Body of pancreas (tissue), 4 donors: ENCODE results near the gene GOLT1B.

Experiments used
- POLR2A ChIP-seq, 3 donors: fragments of 450-650 bp; IDR thresholded peaks; one replicate each; pipeline ENCODE4 v1.6.1; 2016; ENCODE audit warnings: antibody characterized with exemption in 3 of 3, mild to moderate bottlenecking in 2 of 3
- TF ChIP-seq, protein P1 (sequence below), 7 experiments: fragments of 450-650 bp in 4 of 7; fragments of 200-600 bp in 3 of 7; sonication (generic) in 3 of 7; IDR thresholded peaks; one replicate each; pipeline ENCODE4 v1.5.1; 2016 to 2019; ENCODE audit warnings: antibody characterized with exemption in 7 of 7

- TF ChIP-seq, protein P1, sequence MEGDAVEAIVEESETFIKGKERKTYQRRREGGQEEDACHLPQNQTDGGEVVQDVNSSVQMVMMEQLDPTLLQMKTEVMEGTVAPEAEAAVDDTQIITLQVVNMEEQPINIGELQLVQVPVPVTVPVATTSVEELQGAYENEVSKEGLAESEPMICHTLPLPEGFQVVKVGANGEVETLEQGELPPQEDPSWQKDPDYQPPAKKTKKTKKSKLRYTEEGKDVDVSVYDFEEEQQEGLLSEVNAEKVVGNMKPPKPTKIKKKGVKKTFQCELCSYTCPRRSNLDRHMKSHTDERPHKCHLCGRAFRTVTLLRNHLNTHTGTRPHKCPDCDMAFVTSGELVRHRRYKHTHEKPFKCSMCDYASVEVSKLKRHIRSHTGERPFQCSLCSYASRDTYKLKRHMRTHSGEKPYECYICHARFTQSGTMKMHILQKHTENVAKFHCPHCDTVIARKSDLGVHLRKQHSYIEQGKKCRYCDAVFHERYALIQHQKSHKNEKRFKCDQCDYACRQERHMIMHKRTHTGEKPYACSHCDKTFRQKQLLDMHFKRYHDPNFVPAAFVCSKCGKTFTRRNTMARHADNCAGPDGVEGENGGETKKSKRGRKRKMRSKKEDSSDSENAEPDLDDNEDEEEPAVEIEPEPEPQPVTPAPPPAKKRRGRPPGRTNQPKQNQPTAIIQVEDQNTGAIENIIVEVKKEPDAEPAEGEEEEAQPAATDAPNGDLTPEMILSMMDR (IDR thresholded peaks at IDR 0.05), result no peak
- no peak for TF ChIP-seq POLR2A (IDR thresholded peaks at IDR 0.05)
These were observed 24.6 kb upstream of the GOLT1B start for GRCh38 chr12:21476949-21477348.
